ENCODE measurements around the gene KRT2.

KRT2 gene

GRCh38 chr12:52685406-52685890, 33.4 kb upstream of the KRT2 start:
- no peak overlapping the region for H3K23ac ChIP-seq (ENCODE audit: low read length)
- H4K12ac ChIP-seq (ENCODE audit: low read depth, low read length): no peak overlapping the region
- H3K79me2 ChIP-seq (ENCODE audit: control insufficient read depth, insufficient read depth, low read length, poor library complexity): no peaks in the 10 kb centered on the region
- no peaks in the 10 kb centered on the region for H3K9me3 ChIP-seq (ENCODE audit: insufficient read depth, low read depth, low read length)
- H3K79me1 ChIP-seq (ENCODE audit: low read length): no peaks in the 10 kb centered on the region
- H2BK120ac ChIP-seq (ENCODE audit: insufficient read depth, low read length, poor library complexity): no peak overlapping the region
- H4K91ac ChIP-seq (ENCODE audit: low read depth, low read length): no peak overlapping the region
- H4K8ac ChIP-seq (ENCODE audit: low read depth, low read length): no peak overlapping the region
- H3K4ac ChIP-seq (ENCODE audit: low read depth, low read length): no peak overlapping the region
- no peak overlapping the region for H2BK12ac ChIP-seq (ENCODE audit: low read length)
- no peak overlapping the region for H3K9ac ChIP-seq (ENCODE audit: low read length)
- peaks cover 3 to 4% of the 10 kb centered on the region in 2 experiments for H3K4me1 ChIP-seq (ENCODE audit: control insufficient read depth in 1 of 2, insufficient read depth in 2 of 2, low read length in 2 of 2)
- H3K27me3 ChIP-seq (ENCODE audit: insufficient read depth, low read length): no peaks in the 10 kb centered on the region
- no peak overlapping the region for H2BK5ac ChIP-seq (ENCODE audit: low read depth, low read length, poor library complexity)
- H3K36me3 ChIP-seq (ENCODE audit: control insufficient read depth in 1 of 2, insufficient read depth in 2 of 2, low read length in 2 of 2): no peaks in the 10 kb centered on the region
- H3K4me3 ChIP-seq (ENCODE audit: low read depth, low read length): no peak overlapping the region
- no peak overlapping the region for H3K27ac ChIP-seq (ENCODE audit: low read depth, low read length)
- DNase-seq: no peak
- H2AK5ac ChIP-seq (ENCODE audit: low read length): no peak overlapping the region
- no peak overlapping the region for H3K18ac ChIP-seq (ENCODE audit: low read length)
- H3K4me2 ChIP-seq (ENCODE audit: low read length): no peak overlapping the region
- no CpG with 5 or more reads among the region's 6 CpGs for WGBS (ENCODE audit: extremely low coverage, insufficient coverage, insufficient read length)
- H2AFZ ChIP-seq (ENCODE audit: insufficient read depth, low read length, poor library complexity): no peak overlapping the region
- H3K14ac ChIP-seq (ENCODE audit: low read length): no peak overlapping the region

- Histone ChIP-seq H3K9ac (ENCODE audit: low read length) (no peak overlapping the region), H2AFZ (ENCODE audit: insufficient read depth, low read length, poor library complexity) (no peak overlapping the region), H3K4ac (ENCODE audit: low read depth, low read length) (no peak overlapping the region), H3K4me3 (ENCODE audit: low read depth, low read length) (no peak overlapping the region), H3K23ac (ENCODE audit: low read length) (no peak overlapping the region), H3K79me1 (ENCODE audit: low read length) (no peaks in the 10 kb centered on the region), H2BK120ac (ENCODE audit: insufficient read depth, low read length, poor library complexity) (no peak overlapping the region), H3K27ac (ENCODE audit: low read depth, low read length) (no peak overlapping the region), H3K9me3 (ENCODE audit: insufficient read depth, low read depth, low read length) (peaks cover 3% of the 10 kb centered on the region), H3K36me3 (ENCODE audit: control insufficient read depth in 1 of 2, insufficient read depth in 2 of 2, low read length in 2 of 2) (no peaks in the 10 kb centered on the region), H3K4me1 (ENCODE audit: control insufficient read depth in 1 of 2, insufficient read depth in 2 of 2, low read length in 2 of 2) (no peaks in the 10 kb centered on the region), H3K79me2 (ENCODE audit: control insufficient read depth, insufficient read depth, low read length, poor library complexity) (no peaks in the 10 kb centered on the region), H3K4me2 (ENCODE audit: low read length) (no peak overlapping the region), H4K8ac (ENCODE audit: low read depth, low read length) (no peak overlapping the region), H3K18ac (ENCODE audit: low read length) (no peak overlapping the region), H3K14ac (ENCODE audit: low read length) (no peak overlapping the region), H3K27me3 (ENCODE audit: insufficient read depth, low read length) (no peaks in the 10 kb centered on the region), H4K91ac (ENCODE audit: low read depth, low read length) (no peak overlapping the region), H2BK5ac (ENCODE audit: low read depth, low read length, poor library complexity) (no peak overlapping the region), H2AK5ac (ENCODE audit: low read length) (no peak overlapping the region), H4K12ac (ENCODE audit: low read depth, low read length) (no peak overlapping the region), H2BK12ac (ENCODE audit: low read length) (no peak overlapping the region)
- WGBS (ENCODE audit: extremely low coverage, insufficient coverage, insufficient read length): no CpG with 5 or more reads among the region's 2 CpGs
- DNase-seq: no peak
Observed at GRCh38 chr12:52684431-52684830, 32.4 kb upstream of the KRT2 start.

- Histone ChIP-seq H3K4me1 (ENCODE audit: control insufficient read depth in 1 of 2, insufficient read depth in 2 of 2, low read length in 2 of 2) (no peaks in the 10 kb centered on the region), H3K4me2 (ENCODE audit: low read length) (no peak overlapping the region), H3K9ac (ENCODE audit: low read length) (no peak overlapping the region), H3K4me3 (ENCODE audit: low read depth, low read length) (no peak overlapping the region), H2AK5ac (ENCODE audit: low read length) (no peak overlapping the region), H2BK5ac (ENCODE audit: low read depth, low read length, poor library complexity) (no peak overlapping the region), H3K79me1 (ENCODE audit: low read length) (no peaks in the 10 kb centered on the region), H3K79me2 (ENCODE audit: control insufficient read depth, insufficient read depth, low read length, poor library complexity) (no peaks in the 10 kb centered on the region), H3K27ac (ENCODE audit: low read depth, low read length) (no peak overlapping the region), H2AFZ (ENCODE audit: insufficient read depth, low read length, poor library complexity) (no peak overlapping the region), H2BK12ac (ENCODE audit: low read length) (no peak overlapping the region), H3K4ac (ENCODE audit: low read depth, low read length) (no peak overlapping the region), H3K14ac (ENCODE audit: low read length) (no peak overlapping the region), H3K18ac (ENCODE audit: low read length) (no peak overlapping the region), H4K91ac (ENCODE audit: low read depth, low read length) (no peak overlapping the region), H3K23ac (ENCODE audit: low read length) (no peak overlapping the region), H4K12ac (ENCODE audit: low read depth, low read length) (no peak overlapping the region), H3K27me3 (ENCODE audit: insufficient read depth, low read length) (no peaks in the 10 kb centered on the region), H3K9me3 (ENCODE audit: insufficient read depth, low read depth, low read length) (peaks cover 3% of the 10 kb centered on the region), H4K8ac (ENCODE audit: low read depth, low read length) (no peak overlapping the region), H2BK120ac (ENCODE audit: insufficient read depth, low read length, poor library complexity) (no peak overlapping the region), H3K36me3 (ENCODE audit: control insufficient read depth in 1 of 2, insufficient read depth in 2 of 2, low read length in 2 of 2) (no peaks in the 10 kb centered on the region)
- no peak for DNase-seq
- no CpG with 5 or more reads among the region's 12 CpGs for WGBS (ENCODE audit: extremely low coverage, insufficient coverage, insufficient read length)
Observed at GRCh38 chr12:52683575-52684300, 31.7 kb upstream of the KRT2 start.

GRCh38 chr12:52682938-52683574, 31.0 kb upstream of the KRT2 start:
- Histone ChIP-seq H3K79me1 (ENCODE audit: low read length) (no peaks in the 10 kb centered on the region), H2AFZ (ENCODE audit: insufficient read depth, low read length, poor library complexity) (no peak overlapping the region), H4K8ac (ENCODE audit: low read depth, low read length) (no peak overlapping the region), H3K14ac (ENCODE audit: low read length) (no peak overlapping the region), H3K9ac (ENCODE audit: low read length) (no peak overlapping the region), H3K79me2 (ENCODE audit: control insufficient read depth, insufficient read depth, low read length, poor library complexity) (no peaks in the 10 kb centered on the region), H3K36me3 (ENCODE audit: control insufficient read depth in 1 of 2, insufficient read depth in 2 of 2, low read length in 2 of 2) (no peaks in the 10 kb centered on the region), H2AK5ac (ENCODE audit: low read length) (no peak overlapping the region), H3K27ac (ENCODE audit: low read depth, low read length) (no peak overlapping the region), H3K27me3 (ENCODE audit: insufficient read depth, low read length) (peaks cover 4% of the 10 kb centered on the region), H3K9me3 (ENCODE audit: insufficient read depth, low read depth, low read length) (peaks cover 3% of the 10 kb centered on the region), H2BK12ac (ENCODE audit: low read length) (no peak overlapping the region), H2BK5ac (ENCODE audit: low read depth, low read length, poor library complexity) (no peak overlapping the region), H3K23ac (ENCODE audit: low read length) (no peak overlapping the region), H3K4me2 (ENCODE audit: low read length) (no peak overlapping the region), H3K18ac (ENCODE audit: low read length) (no peak overlapping the region), H4K91ac (ENCODE audit: low read depth, low read length) (no peak overlapping the region), H3K4me1 (ENCODE audit: control insufficient read depth in 1 of 2, insufficient read depth in 2 of 2, low read length in 2 of 2) (no peaks in the 10 kb centered on the region), H3K4me3 (ENCODE audit: low read depth, low read length) (no peak overlapping the region), H2BK120ac (ENCODE audit: insufficient read depth, low read length, poor library complexity) (no peak overlapping the region), H3K4ac (ENCODE audit: low read depth, low read length) (no peak overlapping the region), H4K12ac (ENCODE audit: low read depth, low read length) (no peak overlapping the region)
- WGBS (ENCODE audit: extremely low coverage, insufficient coverage, insufficient read length): no CpG with 5 or more reads among the region's 4 CpGs
- no peak for DNase-seq
